ENCODE measurements around the gene ADM5. TPM values are rescaled to one million over a fixed set of nuclear protein-coding genes. Genes with fewer than 3 reads are reported as not detected.

ADM5 gene
- polyA plus RNA-seq, 3 donors: 1.2 TPM; not detected in 2

DNA sequence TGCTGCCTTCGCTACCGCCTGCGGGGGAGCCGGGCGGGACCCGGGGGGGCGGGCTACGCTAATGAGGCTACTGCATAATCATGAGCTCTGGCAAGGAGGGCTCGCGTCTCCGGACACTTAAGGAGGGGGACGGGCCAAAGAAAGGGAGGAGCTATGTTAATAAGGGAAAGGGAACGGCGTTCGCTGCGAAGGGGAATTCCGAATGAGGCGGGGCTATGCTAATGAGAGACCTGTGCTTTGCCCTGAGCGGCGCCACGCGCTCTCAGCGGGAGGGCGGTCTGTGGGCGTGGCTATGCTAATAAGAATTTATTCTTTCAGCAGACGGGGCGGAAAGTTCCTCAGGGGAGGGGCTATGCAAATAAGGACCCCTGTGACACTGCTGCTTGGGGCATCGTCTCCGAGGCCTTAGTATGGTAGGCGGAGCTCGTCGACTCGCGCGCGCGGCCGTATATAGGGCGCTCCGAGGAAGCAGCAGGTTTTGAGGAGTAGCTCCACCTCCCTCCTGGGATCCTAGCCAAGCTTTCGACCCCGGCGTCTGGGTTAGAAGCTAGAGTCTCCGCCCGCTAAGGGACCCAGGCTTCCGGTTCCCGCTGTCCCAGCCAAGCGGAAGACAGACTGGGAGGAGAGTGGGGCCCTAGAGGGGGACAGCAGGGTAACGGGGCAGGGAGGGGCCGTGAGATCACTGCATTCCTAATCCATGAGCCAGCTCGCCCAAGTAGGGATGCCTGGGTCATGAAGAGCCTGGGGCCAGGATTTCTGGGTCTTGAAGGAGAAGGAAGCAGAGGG, 49.1 kb upstream of the ADM5 start, which contains the start of gene RRAS:
Gene RRAS (minus strand): TSS at position 31 of the 786 bp plus-strand sequence. CDS start 45 bp downstream, outside the sequence.
- peaks cover 51% of the 10 kb centered on the region for H3K4me1 Mint-ChIP-seq

More for the DNA sequence above, 49.1 kb upstream of the ADM5 start, which contains the start of gene RRAS:
- peak within 1 kb of the TSS; percentile 99 to 100 (median 100) for H3K27ac Mint-ChIP-seq
- H3K4me1 ChIP-seq (ENCODE audit: control insufficient read depth in 1 of 2, insufficient read depth in 2 of 2, low read length in 2 of 2): peaks cover 45 to 51% of the 10 kb centered on the region in 2 donors
- H3K9me3 ChIP-seq (replicated peaks in 1 of 2; ENCODE audit: control insufficient read depth in 1 of 2, insufficient read depth in 1 of 2, low read length in 2 of 2): no peaks in the 10 kb centered on the region
- H3K9ac ChIP-seq (ENCODE audit: insufficient read depth, low read length, poor library complexity, severe bottlenecking): peak within 1 kb of the TSS; percentile 82
- intact Hi-C loops (cut with micrococcal nuclease): loop anchor here (2.0 to 5.0 kb wide), 5 partner anchors 37 to 236 kb away; partner anchors contain the start of genes AKT1S1 (in 1 of the 2), AP2A1 (in 1 of the 2), PRMT1 (in 1 of the 2) and PRR12 (in 1 of the 2)
- H3K9me3 Mint-ChIP-seq: peaks cover 0 to 2% (median 0%) of the 10 kb centered on the region in 7 donors
- H3K36me3 ChIP-seq (replicated peaks in 1 of 2; ENCODE audit: control insufficient read depth in 1 of 2, insufficient read depth in 2 of 2, low read length in 2 of 2): peaks cover 0 to 10% of the 10 kb centered on the region in 2 donors
- H4K20me1 ChIP-seq (ENCODE audit: insufficient read depth, low read length): peaks cover 9% of the 10 kb centered on the region
- H3K27ac ChIP-seq (ENCODE audit: low read depth in 1 of 2, low read length in 2 of 2): peak within 1 kb of the TSS; percentile 94 to 98
- H3K79me2 ChIP-seq (ENCODE audit: insufficient read depth, low read length): peaks cover 32% of the 10 kb centered on the region
- H3K4me3 Mint-ChIP-seq: peak within 1 kb of the TSS; percentile 95 to 99
- TF ChIP-seq, protein P1, sequence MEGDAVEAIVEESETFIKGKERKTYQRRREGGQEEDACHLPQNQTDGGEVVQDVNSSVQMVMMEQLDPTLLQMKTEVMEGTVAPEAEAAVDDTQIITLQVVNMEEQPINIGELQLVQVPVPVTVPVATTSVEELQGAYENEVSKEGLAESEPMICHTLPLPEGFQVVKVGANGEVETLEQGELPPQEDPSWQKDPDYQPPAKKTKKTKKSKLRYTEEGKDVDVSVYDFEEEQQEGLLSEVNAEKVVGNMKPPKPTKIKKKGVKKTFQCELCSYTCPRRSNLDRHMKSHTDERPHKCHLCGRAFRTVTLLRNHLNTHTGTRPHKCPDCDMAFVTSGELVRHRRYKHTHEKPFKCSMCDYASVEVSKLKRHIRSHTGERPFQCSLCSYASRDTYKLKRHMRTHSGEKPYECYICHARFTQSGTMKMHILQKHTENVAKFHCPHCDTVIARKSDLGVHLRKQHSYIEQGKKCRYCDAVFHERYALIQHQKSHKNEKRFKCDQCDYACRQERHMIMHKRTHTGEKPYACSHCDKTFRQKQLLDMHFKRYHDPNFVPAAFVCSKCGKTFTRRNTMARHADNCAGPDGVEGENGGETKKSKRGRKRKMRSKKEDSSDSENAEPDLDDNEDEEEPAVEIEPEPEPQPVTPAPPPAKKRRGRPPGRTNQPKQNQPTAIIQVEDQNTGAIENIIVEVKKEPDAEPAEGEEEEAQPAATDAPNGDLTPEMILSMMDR (IDR thresholded peaks at IDR 0.05): no peak
- peak within 1 kb of the TSS; percentile 58 to 99 (median 86) for H3K4me3 ChIP-seq (replicated peaks in 1 of 3; ENCODE audit: low read depth in 2 of 3, low read length in 3 of 3)
- DNase-seq: peak; percentile 100
- under 1% methylated on average over 47 of the region's 51 CpGs for WGBS (ENCODE audit: insufficient coverage)
- H3K27me3 Mint-ChIP-seq (ENCODE audit: low read depth in 3 of 3): peaks cover 3 to 19% (median 13%) of the 10 kb centered on the region in 3 donors
- H2AFZ ChIP-seq (ENCODE audit: insufficient read depth, low read depth, low read length, poor library complexity, severe bottlenecking): peak within 1 kb of the TSS; percentile 73
- peak within 1 kb of the TSS; percentile 96 for H3K4me2 ChIP-seq (replicated peaks; ENCODE audit: extremely low read depth, low read length, poor library complexity, severe bottlenecking)
- peaks cover 4 to 12% of the 10 kb centered on the region in 2 donors for H3K36me3 Mint-ChIP-seq
- H3K27me3 ChIP-seq (ENCODE audit: control insufficient read depth in 2 of 2, insufficient read depth in 2 of 2, low read length in 2 of 2): no peaks in the 10 kb centered on the region

Measured in CD14-positive monocyte (primary cell).